Nephron (organoid): ENCODE measurements around the gene AGFG1.
A peak's percentile ranks its signal among the peaks of the same experiment; 100 is the strongest.

Source experiments
- H3K27ac Mint-ChIP-seq, 3 experiments: 2 replicates each; pipeline ENCODE4 v1.8.0; 2020; ENCODE audit warnings: mixed read lengths in 3 of 3, mild to moderate bottlenecking in 2 of 3, moderate library complexity in 1 of 3
- H3K27me3 Mint-ChIP-seq: 2 replicates; pipeline ENCODE4 v1.8.0; 2021; ENCODE audit warnings: low read depth, mild to moderate bottlenecking, moderate library complexity, mixed read lengths
- H3K36me3 Mint-ChIP-seq: 2 replicates; pipeline ENCODE4 v1.8.0; 2020; ENCODE audit warnings: low read depth, mixed read lengths
- H3K4me1 Mint-ChIP-seq: 2 replicates; pipeline ENCODE4 v1.8.0; 2020; ENCODE audit warnings: mixed read lengths
- H3K4me3 Mint-ChIP-seq, 3 experiments: 2 replicates each; pipeline ENCODE4 v1.8.0; 2020; ENCODE audit warnings: mild to moderate bottlenecking in 3 of 3, mixed read lengths in 3 of 3, moderate library complexity in 2 of 3
- H3K9me3 Mint-ChIP-seq: 2 replicates; pipeline ENCODE4 v1.8.0; 2020; ENCODE audit warnings: mixed read lengths
- CTCF ChIP-seq, 3 experiments: fragments of 200-600 bp; sonication (generic); IDR thresholded peaks; one replicate each; pipeline ENCODE4 v1.5.0; 2021; ENCODE audit warnings: antibody characterized with exemption in 3 of 3; ENCODE audit not compliant: unreplicated experiment in 3 of 3

Gene AGFG1

DNA sequence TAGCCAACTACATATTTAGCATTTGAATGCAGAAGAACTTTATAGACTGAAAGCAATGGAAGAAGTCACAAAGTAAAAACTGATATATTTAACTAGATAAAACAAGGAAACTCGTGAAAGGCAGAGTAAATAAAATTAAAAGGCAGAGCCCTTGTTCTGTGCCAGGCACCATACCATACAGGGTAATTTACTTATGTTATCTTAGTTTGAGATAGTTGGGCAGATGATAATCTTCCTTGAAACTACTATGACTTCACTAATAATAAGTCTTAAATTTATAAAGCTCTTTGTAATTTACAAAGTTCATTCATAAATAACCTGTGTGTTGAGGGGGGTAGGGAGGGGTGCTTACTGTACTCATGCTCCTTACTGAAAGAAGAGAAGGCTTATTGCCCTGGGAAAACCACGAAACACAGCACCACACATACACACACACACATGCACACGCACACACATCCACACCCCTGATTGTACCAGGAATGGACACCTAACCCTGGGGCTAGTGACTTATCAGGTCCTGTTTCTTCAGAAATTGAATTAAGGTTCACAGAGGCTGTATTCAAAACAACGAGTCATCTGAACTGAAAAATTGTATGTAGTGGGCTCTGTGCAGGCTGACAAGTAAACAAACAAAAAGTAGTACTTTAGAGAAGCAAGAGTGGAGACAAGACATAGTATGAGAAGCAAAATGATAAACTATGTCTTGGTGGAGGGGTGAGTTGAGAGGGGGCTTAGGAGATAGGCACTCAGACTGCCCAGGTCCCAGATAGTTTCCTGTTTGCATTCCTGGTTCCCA, 38.1 kb downstream of the AGFG1 start:
- Mint-ChIP-seq H3K4me1 (peaks cover 55% of the 10 kb centered on the region), H3K36me3 (peaks cover 3% of the 10 kb centered on the region), H3K27ac (peak overlapping the region in 1 of 3 experiments; percentile 34), H3K9me3 (no peaks in the 10 kb centered on the region), H3K4me3 (no peak overlapping the region), H3K27me3 (no peaks in the 10 kb centered on the region)
- no peak for TF ChIP-seq CTCF (IDR thresholded peaks at IDR 0.05; ENCODE audit: unreplicated experiment in 3 of 3)

- no peak overlapping the region for H3K4me3 Mint-ChIP-seq
- H3K27me3 Mint-ChIP-seq, result no peaks in the 10 kb centered on the region
- no peak for TF ChIP-seq CTCF (IDR thresholded peaks at IDR 0.05; ENCODE audit: unreplicated experiment in 3 of 3)
- peaks cover 50% of the 10 kb centered on the region for H3K4me1 Mint-ChIP-seq
- H3K36me3 Mint-ChIP-seq, result peaks cover 3% of the 10 kb centered on the region
- no peaks in the 10 kb centered on the region for H3K9me3 Mint-ChIP-seq
- H3K27ac Mint-ChIP-seq, result no peak overlapping the region
Observed at GRCh38 chr2:227510620-227510958, 38.6 kb downstream of the AGFG1 start.

DNA sequence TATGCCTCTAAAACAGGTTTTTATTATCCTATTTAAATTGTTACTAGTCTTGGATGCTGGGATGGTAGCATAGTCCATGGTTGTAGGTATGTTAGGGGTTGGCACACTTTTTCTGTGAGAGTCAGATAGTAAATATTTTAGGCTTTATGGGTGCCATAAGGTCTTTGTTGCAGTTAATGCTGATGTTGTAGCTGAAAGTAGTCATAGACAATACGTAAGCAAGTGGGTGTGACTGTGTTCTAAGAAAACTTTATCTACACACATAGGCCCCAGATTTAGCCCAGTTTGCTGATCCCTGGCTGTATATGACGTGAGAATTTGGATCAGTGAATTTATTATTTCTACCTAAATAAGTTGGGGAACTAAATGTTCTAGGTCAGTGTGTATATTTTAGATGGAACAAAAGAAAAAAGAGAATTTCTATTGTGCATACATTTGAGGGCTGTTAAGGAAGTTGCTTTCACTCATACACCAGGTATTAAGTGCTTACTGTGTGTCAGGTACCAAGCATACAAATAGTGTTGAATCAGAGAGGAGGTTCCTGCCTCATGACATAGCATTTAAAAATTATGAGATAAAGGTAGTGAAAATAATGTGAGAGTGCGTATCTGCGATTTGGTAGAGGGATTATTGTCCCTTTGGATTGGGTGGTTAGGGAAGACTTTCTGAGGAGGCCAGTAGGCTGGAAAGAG, 39.4 kb downstream of the AGFG1 start:
- TF ChIP-seq CTCF (IDR thresholded peaks at IDR 0.05; ENCODE audit: unreplicated experiment in 3 of 3), result no peak
- Mint-ChIP-seq H3K9me3 (no peaks in the 10 kb centered on the region), H3K36me3 (no peaks in the 10 kb centered on the region), H3K27ac (peak overlapping the region in 1 of 3 experiments; percentile 13), H3K4me3 (no peak overlapping the region), H3K27me3 (no peaks in the 10 kb centered on the region), H3K4me1 (peaks cover 45% of the 10 kb centered on the region)

- H3K36me3 Mint-ChIP-seq, result no peaks in the 10 kb centered on the region
- no peaks in the 10 kb centered on the region for H3K9me3 Mint-ChIP-seq
- H3K27me3 Mint-ChIP-seq, result no peaks in the 10 kb centered on the region
- H3K27ac Mint-ChIP-seq, result peak overlapping the region in 1 of 3 experiments; percentile 13
- no peak for TF ChIP-seq CTCF (IDR thresholded peaks at IDR 0.05; ENCODE audit: unreplicated experiment in 3 of 3)
- H3K4me3 Mint-ChIP-seq, result no peak overlapping the region
- H3K4me1 Mint-ChIP-seq, result peaks cover 40% of the 10 kb centered on the region
Observed at GRCh38 chr2:227511955-227512354, 40.0 kb downstream of the AGFG1 start.

- H3K9me3 Mint-ChIP-seq, result no peaks in the 10 kb centered on the region
- no peak overlapping the region for H3K4me3 Mint-ChIP-seq
- H3K36me3 Mint-ChIP-seq, result no peaks in the 10 kb centered on the region
- H3K27me3 Mint-ChIP-seq, result no peaks in the 10 kb centered on the region
- no peak for TF ChIP-seq CTCF (IDR thresholded peaks at IDR 0.05; ENCODE audit: unreplicated experiment in 3 of 3)
- peaks cover 40% of the 10 kb centered on the region for H3K4me1 Mint-ChIP-seq
- peak overlapping the region in 1 of 3 experiments; percentile 40 for H3K27ac Mint-ChIP-seq
Observed at GRCh38 chr2:227513113-227513512, 41.2 kb downstream of the AGFG1 start.
